Fibroblast of the aortic adventitia (primary cell): ENCODE measurements around the gene NAA10. TPM values are rescaled to one million over a fixed set of nuclear protein-coding genes. Genes with fewer than 3 reads are reported as not detected.

Experiments used
- DNase-seq: peaks from one replicate; pipeline ENCODE4 v3.0.0-alpha.2; 2010; ENCODE audit warnings: low read depth
- H3K4me3 ChIP-seq: 2 replicates; pipeline ENCODE4 v1.5.1; 2011; ENCODE audit warnings: low read depth, mild to moderate bottlenecking, control low read depth, low read length, moderate library complexity
- CTCF ChIP-seq: IDR thresholded peaks from 2 replicates; pipeline ENCODE4 v1.5.1; 2011; ENCODE audit warnings: mild to moderate bottlenecking, low read length, control low read depth, inconsistent platforms; ENCODE audit not compliant: insufficient read depth
- total RNA-seq: library from RNA; depleted of rRNA; stranded (reverse); fragments of >200 nt; gene quantifications from 2 replicates; pipeline ENCODE4 v1.2.3, GENCODE V29; 2012; ENCODE audit warnings: low replicate concordance

Gene NAA10
- total RNA-seq, 1 donor = 84.7 TPM

DNA sequence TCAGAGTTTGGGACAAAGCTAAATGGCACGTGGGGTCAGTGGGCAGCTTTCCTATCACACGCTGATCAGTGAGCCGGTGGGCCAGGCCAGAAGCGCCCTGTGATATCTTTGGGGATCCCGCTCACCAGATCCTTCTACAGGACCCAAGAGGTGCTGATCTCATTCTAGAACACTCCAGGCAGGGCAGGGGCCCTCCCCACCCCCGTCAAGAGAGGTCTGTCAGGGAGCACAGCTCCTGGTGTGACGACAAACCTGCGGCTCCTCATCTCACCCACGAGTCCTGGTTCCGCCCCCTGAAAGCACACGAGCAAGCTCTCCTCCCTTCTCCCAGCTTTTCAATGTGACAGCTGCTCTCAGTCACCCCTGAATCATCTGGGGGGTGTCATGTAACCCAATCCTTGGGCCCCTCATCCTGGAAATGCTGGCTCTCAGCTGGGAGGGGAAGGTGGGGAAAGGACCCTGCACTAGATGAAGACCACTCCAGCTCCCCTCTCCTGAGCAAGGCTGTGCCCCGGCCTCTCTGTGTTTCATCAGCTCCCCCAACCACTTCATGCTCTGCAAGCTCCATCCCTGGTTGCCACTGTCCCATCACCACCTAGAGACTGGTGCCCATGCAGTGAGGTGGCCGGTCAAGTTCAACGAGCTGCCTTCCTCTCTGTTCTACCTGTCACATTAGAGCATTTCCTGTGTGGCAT, 32.2 kb upstream of the NAA10 start:
- H3K4me3 ChIP-seq = no peak overlapping the region
- no peak for TF ChIP-seq CTCF
- no peak for DNase-seq

- H3K4me3 ChIP-seq = no peak overlapping the region
- DNase-seq = peak; percentile 25
- TF ChIP-seq CTCF = no peak
Measured at GRCh38 chrX:153966283-153966688, 31.4 kb upstream of the NAA10 start.

GRCh38 chrX:153965406-153965805, 30.6 kb upstream of the NAA10 start:
- TF ChIP-seq CTCF = no peak
- no peak for DNase-seq
- no peak overlapping the region for H3K4me3 ChIP-seq

- no peak overlapping the region for H3K4me3 ChIP-seq
- no peak for DNase-seq
- TF ChIP-seq CTCF = no peak
Measured at GRCh38 chrX:153964105-153964504, 29.3 kb upstream of the NAA10 start.

GRCh38 chrX:153963546-153963945, 28.7 kb upstream of the NAA10 start:
- TF ChIP-seq CTCF = no peak
- no peak for DNase-seq
- H3K4me3 ChIP-seq = no peak overlapping the region

DNA sequence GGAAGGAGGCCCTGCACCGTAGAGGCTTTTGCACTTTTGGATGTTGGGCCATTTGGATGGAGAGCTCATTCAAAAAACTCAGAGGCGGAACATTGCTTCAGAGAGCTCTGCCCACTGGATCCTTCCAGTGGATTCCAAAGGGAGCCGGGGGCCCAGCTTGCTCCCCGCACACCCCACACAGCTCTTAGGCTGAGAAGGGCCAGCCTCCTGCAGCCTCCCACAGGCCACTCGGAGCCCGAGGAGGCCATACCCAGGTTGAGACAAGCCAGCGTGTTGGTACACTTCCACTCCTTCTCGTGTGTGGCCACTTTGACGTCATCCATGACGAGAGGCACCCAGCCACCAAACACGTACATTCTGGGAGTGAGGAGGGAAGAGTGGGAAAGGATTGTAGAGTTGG, 26.5 kb upstream of the NAA10 start:
- TF ChIP-seq CTCF = no peak
- no peak for DNase-seq
- H3K4me3 ChIP-seq = no peak overlapping the region

DNA sequence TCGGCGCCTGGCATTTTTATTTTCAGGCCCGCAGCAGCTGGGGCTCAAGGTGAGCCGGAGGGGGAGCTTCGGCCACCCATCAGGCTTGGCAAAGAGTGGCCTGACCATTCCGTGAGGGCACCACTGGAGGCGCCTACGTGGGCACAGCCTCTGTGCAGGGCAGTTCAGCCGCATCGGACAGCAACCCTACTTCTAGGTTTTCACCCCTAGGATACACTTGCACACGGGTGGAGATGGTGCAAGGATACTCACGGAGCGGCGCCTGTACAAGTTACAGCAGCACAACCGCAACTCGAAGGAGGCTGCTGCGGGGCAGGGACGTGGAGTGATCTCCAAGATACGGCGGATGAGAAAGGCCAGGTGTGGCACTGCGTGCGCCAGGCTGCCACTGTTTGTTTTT, 25.9 kb upstream of the NAA10 start:
- DNase-seq = no peak
- no peak overlapping the region for H3K4me3 ChIP-seq
- TF ChIP-seq CTCF = no peak
